GM12875 (cell line): ENCODE data around the gene ADAMTS6.
A peak's percentile ranks its signal among the peaks of the same experiment; 100 is the strongest.

Source experiments
- H3K4me3 ChIP-seq: one replicate; pipeline ENCODE4 v1.5.1; 2011; ENCODE audit warnings: low read depth, low read length, control low read depth
- TF ChIP-seq, protein P1 (sequence below): IDR thresholded peaks from 2 replicates; pipeline ENCODE4 v1.5.1; 2011; ENCODE audit warnings: low read depth, mild to moderate bottlenecking, control low read depth, inconsistent platforms, low read length, moderate library complexity, borderline replicate concordance; ENCODE audit not compliant: insufficient read depth

Gene ADAMTS6

DNA sequence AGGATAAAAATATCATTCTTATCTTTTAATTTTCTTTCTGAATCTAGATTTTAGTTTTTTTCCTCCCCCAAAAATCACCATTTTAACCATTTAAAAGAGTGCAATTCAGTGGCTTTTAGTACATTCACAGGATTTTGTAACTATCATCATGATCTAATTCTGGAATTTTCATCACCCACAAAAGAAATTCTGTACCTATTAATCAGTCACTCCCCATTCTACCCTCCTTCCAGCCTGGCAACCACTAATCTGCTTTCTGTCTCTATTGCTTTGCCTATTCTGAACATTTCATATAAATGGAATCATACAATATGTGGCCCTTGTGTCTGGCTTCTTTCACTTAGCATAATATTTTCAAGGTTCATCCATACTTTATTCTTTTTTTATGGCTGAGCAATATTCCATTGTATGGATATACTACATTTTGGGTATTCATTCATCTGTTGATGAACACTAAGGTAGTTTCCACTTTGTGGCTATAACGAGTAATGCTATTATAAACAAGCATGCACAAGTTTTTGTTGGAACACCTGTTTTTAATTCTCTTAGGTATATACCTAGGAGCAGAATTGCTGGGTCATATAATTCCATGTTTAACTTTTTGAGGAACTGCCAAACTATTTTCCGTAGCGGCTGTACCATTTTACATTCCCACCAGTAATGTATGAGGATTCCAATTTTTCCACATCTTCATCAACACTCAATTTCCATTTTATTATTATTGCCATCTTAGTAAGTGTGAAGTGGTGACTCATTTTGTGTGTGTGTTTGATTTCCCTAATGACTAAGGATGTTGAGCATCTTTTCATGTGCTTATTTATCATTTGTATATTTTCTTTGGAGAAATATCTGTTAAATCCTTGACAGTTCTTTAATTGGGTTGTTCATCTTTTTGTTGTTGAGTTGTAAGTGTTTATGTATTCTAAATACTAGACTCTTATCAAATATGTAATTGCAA is 372.7 kb downstream of the ADAMTS6 start:
- TF ChIP-seq, protein P1, sequence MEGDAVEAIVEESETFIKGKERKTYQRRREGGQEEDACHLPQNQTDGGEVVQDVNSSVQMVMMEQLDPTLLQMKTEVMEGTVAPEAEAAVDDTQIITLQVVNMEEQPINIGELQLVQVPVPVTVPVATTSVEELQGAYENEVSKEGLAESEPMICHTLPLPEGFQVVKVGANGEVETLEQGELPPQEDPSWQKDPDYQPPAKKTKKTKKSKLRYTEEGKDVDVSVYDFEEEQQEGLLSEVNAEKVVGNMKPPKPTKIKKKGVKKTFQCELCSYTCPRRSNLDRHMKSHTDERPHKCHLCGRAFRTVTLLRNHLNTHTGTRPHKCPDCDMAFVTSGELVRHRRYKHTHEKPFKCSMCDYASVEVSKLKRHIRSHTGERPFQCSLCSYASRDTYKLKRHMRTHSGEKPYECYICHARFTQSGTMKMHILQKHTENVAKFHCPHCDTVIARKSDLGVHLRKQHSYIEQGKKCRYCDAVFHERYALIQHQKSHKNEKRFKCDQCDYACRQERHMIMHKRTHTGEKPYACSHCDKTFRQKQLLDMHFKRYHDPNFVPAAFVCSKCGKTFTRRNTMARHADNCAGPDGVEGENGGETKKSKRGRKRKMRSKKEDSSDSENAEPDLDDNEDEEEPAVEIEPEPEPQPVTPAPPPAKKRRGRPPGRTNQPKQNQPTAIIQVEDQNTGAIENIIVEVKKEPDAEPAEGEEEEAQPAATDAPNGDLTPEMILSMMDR = no peak
- no peak overlapping the region for H3K4me3 ChIP-seq

DNA sequence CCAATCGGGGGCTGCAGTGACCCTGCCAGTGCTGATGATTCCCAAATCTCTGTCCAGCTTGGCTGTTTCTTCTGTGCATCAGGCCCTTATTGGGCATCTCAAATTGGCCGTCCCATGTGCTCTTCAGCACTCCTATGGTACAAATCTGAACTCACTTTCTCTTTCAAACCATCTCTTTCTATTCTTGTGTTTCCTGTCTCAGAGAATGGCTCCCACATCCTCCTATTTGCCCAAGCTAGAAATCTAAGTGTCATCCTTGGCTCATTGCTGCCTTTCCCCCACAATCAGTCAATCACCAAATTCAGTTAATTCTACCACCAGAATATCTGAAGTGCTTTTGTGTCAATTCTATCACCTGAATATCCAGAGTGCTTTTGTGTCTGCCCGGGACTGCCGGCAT is 376.4 kb downstream of the ADAMTS6 start:
- TF ChIP-seq, protein P1 = no peak
- H3K4me3 ChIP-seq = no peak overlapping the region

DNA sequence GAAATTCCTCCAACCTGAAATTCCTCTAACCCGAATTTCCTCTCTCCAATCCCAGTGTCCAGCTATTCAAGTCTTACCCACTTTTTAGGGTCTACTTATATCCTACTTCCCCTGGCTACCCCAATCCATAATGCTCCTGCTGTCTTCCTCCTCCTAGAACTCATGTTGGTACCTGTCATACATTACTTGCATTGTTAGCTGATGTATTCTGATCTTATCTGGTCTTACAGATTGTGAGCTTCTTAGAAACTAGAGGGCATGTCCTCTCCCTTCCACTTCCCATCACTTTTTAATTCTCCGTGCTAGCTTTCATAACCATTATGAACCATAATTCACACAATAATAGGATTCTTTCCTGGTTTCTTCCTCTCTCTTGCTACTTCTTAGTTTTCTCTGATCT is 376.9 kb downstream of the ADAMTS6 start:
- no peak overlapping the region for H3K4me3 ChIP-seq
- TF ChIP-seq, protein P1 = no peak

DNA sequence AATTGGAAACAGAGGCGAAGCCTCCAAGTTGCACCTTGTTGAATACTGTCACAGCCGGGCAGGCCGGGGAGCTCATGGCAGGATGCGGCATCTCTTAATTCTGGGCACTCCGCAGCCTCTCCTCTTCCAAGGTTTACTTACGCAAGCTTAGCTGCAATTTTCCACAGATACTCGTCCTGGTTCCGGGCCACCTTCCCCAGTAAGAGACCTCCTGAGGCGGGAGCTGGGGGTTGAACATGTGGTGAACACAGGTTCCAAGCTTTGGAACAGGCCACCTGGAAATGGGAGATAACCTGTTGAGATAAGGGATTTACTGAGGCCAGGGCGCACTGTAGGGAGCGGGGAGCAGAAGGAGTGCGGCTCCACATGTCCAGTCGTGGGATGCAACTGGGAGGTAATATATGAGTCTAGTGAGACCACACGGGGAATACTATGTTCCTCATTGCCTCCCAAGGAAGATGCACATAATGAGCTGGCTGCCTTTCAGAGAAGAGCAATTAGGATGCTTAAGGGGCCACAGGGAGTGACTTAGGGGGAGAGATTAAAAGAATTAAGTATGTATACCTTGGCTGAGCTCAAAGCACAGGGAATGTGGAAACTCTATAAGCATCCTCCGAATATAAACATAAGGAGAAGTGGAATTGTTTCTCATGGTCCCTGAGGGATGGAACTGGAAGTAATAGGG is 377.8 kb downstream of the ADAMTS6 start:
- H3K4me3 ChIP-seq = peak overlapping the region; percentile 61
- TF ChIP-seq, protein P1 = no peak

DNA sequence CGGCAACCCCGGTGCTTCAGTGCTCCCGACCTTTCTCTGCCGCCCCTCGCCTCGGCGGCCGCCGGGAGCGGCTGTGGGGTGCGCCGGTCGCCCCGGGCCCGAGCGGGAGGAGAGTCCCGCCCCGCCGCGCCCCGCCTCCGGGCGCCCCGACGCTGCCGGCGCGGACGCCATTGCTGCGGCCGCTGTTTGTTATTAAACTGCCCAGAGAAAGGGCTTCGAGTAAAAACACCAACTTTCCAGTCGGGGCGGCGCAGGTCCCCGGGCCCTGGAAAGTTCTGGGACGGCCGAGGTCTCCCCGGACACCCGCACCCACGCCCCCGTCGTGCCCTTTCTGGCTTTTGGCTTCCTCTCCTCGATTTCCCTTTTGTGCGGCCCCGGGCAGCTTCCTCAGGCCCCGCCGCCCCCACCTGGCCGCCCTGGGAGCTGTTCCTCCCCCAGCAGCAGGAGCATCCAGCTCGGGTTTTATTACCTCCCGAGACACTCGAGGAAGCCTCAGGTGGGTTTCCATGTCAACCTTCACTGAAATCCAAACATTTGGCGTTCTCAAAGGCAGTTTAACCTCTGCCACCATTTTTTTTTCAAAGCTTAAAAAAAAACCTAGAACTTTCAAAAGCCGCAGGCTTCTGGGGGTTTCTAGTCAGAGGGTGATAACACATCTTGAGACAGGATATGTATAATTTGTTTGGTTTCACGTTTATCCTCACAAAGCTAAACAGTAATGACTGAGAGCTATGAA is 378.6 kb downstream of the ADAMTS6 start:
- peak overlapping the region; percentile 61 for H3K4me3 ChIP-seq

DNA sequence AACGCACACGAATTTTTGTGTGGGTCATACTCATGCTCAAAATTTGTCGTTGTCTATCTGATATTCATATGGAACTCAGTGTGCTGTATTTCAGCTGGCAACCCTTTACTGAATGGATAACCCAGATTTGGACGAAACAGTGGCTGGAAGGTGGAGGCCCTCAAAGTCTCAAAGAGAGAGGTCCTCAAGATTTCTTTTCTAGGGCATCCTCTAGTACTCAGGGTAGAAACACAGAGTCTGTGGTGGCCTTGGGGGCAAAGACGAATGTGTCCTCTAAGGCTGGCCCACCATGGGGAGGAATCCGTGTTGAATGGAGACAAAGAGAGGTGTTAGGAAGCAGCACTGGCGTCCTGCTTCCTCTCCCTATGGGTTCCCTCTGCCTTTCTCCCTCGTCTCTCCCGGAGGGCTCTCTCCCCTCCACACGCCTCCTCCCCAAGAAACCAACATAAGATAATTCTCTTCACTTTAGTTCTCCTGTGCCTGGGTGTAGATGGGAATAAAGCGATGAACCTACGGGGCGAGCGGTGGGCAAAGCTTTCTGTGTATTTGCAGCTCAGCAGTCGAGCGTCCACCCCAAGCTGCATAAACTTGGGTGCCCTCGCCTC is 379.2 kb downstream of the ADAMTS6 start:
- H3K4me3 ChIP-seq = peak overlapping the region; percentile 61
- TF ChIP-seq, protein P1 = no peak

More for the DNA sequence above, 378.6 kb downstream of the ADAMTS6 start:
- TF ChIP-seq, protein P1 = peak; percentile 24; the same call in 1 of the 2 replicates
